SK-N-SH (cell line): ENCODE measurements around the gene CPLX3. TPM values are rescaled to one million over a fixed set of nuclear protein-coding genes. Genes with fewer than 3 reads are reported as not detected.

ENCODE experiments used
- CTCF ChIA-PET: fragments of 300-600, 350-600 bp; formaldehyde crosslinking; extraction: SDS; loops from one replicate; lab custom pipeline; 2021; lab: Yijun Ruan, JAX
- POLR2A ChIA-PET: fragments of 350-600 bp; sonication (Branson Sonifier 250); formaldehyde crosslinking; extraction: SDS; loops from one replicate; lab custom pipeline; 2020; ENCODE audit warnings: antibody characterized with exemption, inconsistent platforms; lab: Yijun Ruan, JAX
- DNase-seq: peaks from one replicate; pipeline ENCODE4 v3.0.0; 2012
- H2AFZ ChIP-seq: fragments of 200-600 bp; sonication (generic); 2 replicates; pipeline ENCODE4 v1.8.1; 2016; ENCODE audit warnings: antibody characterized with exemption, mild to moderate bottlenecking, low read depth
- H3F3A ChIP-seq: fragments of 200-600 bp; sonication (generic); replicated peaks from 2 replicates; pipeline ENCODE3; 2016; ENCODE audit warnings: antibody characterized with exemption, mild to moderate bottlenecking; ENCODE audit not compliant: insufficient read depth
- H3K27ac ChIP-seq, 2 experiments: fragments of 200-500 bp in 1 of 2; fragments of 200-600 bp in 1 of 2; sonication (Bioruptor generic) in 1 of 2; sonication (generic), shearing (Covaris generic) in 1 of 2; 2 replicates each; pipeline versions ENCODE4 v1.5.1 to v1.6.1; 2014 to 2016; ENCODE audit warnings: low read depth in 2 of 2, inconsistent platforms in 1 of 2, low read length in 1 of 2, mild to moderate bottlenecking in 1 of 2, mixed read lengths in 1 of 2
- H3K27me3 ChIP-seq: fragments of 200-600 bp; sonication (generic), shearing (Covaris generic); 2 replicates; pipeline ENCODE4 v1.6.1; 2016; ENCODE audit warnings: mixed run types; ENCODE audit not compliant: insufficient read depth
- H3K36me3 ChIP-seq, 2 experiments: fragments of 200-500 bp in 1 of 2; fragments of 200-600 bp in 1 of 2; sonication (Bioruptor generic) in 1 of 2; sonication (generic) in 1 of 2; replicated peaks in 1 of 2; 2 replicates each; pipeline versions ENCODE3 to v1.5.1; 2014 to 2016; ENCODE audit warnings: low read length in 1 of 2, mild to moderate bottlenecking in 1 of 2; ENCODE audit not compliant: insufficient read depth in 2 of 2, control insufficient read depth in 1 of 2
- H3K4me1 ChIP-seq, 2 experiments: fragments of 200-500 bp in 1 of 2; fragments of 200-600 bp in 1 of 2; sonication (Bioruptor generic) in 1 of 2; sonication (generic), shearing (Covaris generic) in 1 of 2; 2 replicates each; pipeline versions ENCODE4 v1.5.1 to v1.6.1; 2014 to 2016; ENCODE audit warnings: low read depth in 1 of 2, low read length in 1 of 2, mixed run types in 1 of 2; ENCODE audit not compliant: insufficient read depth in 2 of 2, control insufficient read depth in 1 of 2
- H3K4me2 ChIP-seq: fragments of 200-600 bp; sonication (generic), shearing (Covaris generic); 2 replicates; pipeline ENCODE4 v1.6.1; 2017; ENCODE audit warnings: mixed run types
- H3K4me3 ChIP-seq, 2 experiments: fragments of 200-500 bp in 1 of 2; fragments of 200-600 bp in 1 of 2; sonication (Bioruptor generic) in 1 of 2; sonication (generic), shearing (Covaris generic) in 1 of 2; 2 replicates each; pipeline versions ENCODE4 v1.5.1 to v1.8.1; 2014 to 2016; ENCODE audit warnings: low read depth in 2 of 2, inconsistent platforms in 1 of 2, low read length in 1 of 2, mild to moderate bottlenecking in 1 of 2, mixed read lengths in 1 of 2, moderate library complexity in 1 of 2
- H3K79me2 ChIP-seq: fragments of 200-600 bp; sonication (generic); 2 replicates; pipeline ENCODE4 v1.8.1; 2017; ENCODE audit warnings: mild to moderate bottlenecking; ENCODE audit not compliant: insufficient read depth
- H3K9ac ChIP-seq: fragments of 200-600 bp; sonication (generic); 2 replicates; pipeline ENCODE4 v1.6.1; 2017; ENCODE audit warnings: mixed run types
- H3K9me2 ChIP-seq: fragments of 200-600 bp; sonication (generic); 2 replicates; pipeline ENCODE4 v1.6.1; 2017; ENCODE audit warnings: mixed run types
- H3K9me3 ChIP-seq: fragments of 200-600 bp; sonication (generic); 2 replicates; pipeline ENCODE4 v1.6.1; 2017; ENCODE audit warnings: mixed run types, mild to moderate bottlenecking, moderate library complexity
- H4K20me1 ChIP-seq: fragments of 200-600 bp; sonication (generic); 2 replicates; pipeline ENCODE4 v1.6.1; 2017; ENCODE audit warnings: mild to moderate bottlenecking, mixed run types; ENCODE audit not compliant: insufficient read depth
- CHD2 ChIP-seq: fragments of 150-350 bp; IDR thresholded peaks from 2 replicates; pipeline ENCODE4 v1.6.1; 2018; ENCODE audit warnings: low read length; ENCODE audit not compliant: partially characterized antibody
- EZH2phosphoT487 ChIP-seq: fragments of 200-600 bp; sonication (generic); IDR thresholded peaks from 2 replicates; pipeline ENCODE4 v1.6.1; 2017; ENCODE audit warnings: low read depth, mixed run types, mild to moderate bottlenecking, antibody characterized with exemption, moderate library complexity, borderline replicate concordance
- FOSL2 ChIP-seq: IDR thresholded peaks from 2 replicates; pipeline ENCODE4 v1.4.0; 2012; ENCODE audit warnings: low read depth, mild to moderate bottlenecking, moderate library complexity, borderline replicate concordance
- FOXJ3 ChIP-seq: sonication (generic); formaldehyde crosslinking; IDR thresholded peaks from 2 replicates; pipeline ENCODE4 v1.5.1; 2020; ENCODE audit warnings: mild to moderate bottlenecking, missing genetic modification reagents
- FOXM1 ChIP-seq: IDR thresholded peaks from 2 replicates; pipeline ENCODE4 v1.4.0; 2012; ENCODE audit warnings: low read depth, mild to moderate bottlenecking
- GABPA ChIP-seq: IDR thresholded peaks from 2 replicates; pipeline ENCODE4 v1.4.0; 2012; ENCODE audit warnings: low read depth, mild to moderate bottlenecking
- GATA2 ChIP-seq: sonication (generic); formaldehyde crosslinking; IDR thresholded peaks from 2 replicates; pipeline ENCODE4 v1.5.0; 2020; ENCODE audit warnings: mild to moderate bottlenecking, missing genetic modification reagents
- JUND ChIP-seq: IDR thresholded peaks from 2 replicates; pipeline ENCODE4 v1.4.0; 2012
- MAX ChIP-seq: IDR thresholded peaks from 2 replicates; pipeline ENCODE4 v1.4.0; 2012; ENCODE audit warnings: low read depth
- MXI1 ChIP-seq: IDR thresholded peaks from 2 replicates; pipeline ENCODE4 v1.6.1; 2012; ENCODE audit warnings: mild to moderate bottlenecking, low read depth, low read length, improper control_type of control experiment
- NRF1 ChIP-seq: IDR thresholded peaks from 2 replicates; pipeline ENCODE4 v1.6.1; 2012; ENCODE audit warnings: low read depth, mild to moderate bottlenecking, low read length
- POLR2AphosphoS5 ChIP-seq: IDR thresholded peaks from 2 replicates; pipeline ENCODE4 v1.6.1; 2012; ENCODE audit warnings: low read depth, low read length
- RAD21 ChIP-seq: IDR thresholded peaks from 2 replicates; pipeline ENCODE4 v1.6.1; 2012; ENCODE audit warnings: mild to moderate bottlenecking, low read length
- RCOR1 ChIP-seq: fragments of 150-350 bp; IDR thresholded peaks from 2 replicates; pipeline ENCODE4 v1.6.1; 2017; ENCODE audit warnings: antibody characterized with exemption, low read length
- REST ChIP-seq: IDR thresholded peaks from 2 replicates; pipeline ENCODE4 v1.6.1; 2012; ENCODE audit warnings: mild to moderate bottlenecking, low read depth, low read length, moderate library complexity
- RFX5 ChIP-seq: IDR thresholded peaks from 2 replicates; pipeline ENCODE4 v1.6.1; 2012; ENCODE audit warnings: mild to moderate bottlenecking, improper control_type of control experiment, low read length
- SIN3A ChIP-seq: IDR thresholded peaks from 2 replicates; pipeline ENCODE4 v1.6.1; 2012; ENCODE audit warnings: low read depth, mild to moderate bottlenecking, low read length, moderate library complexity, borderline replicate concordance
- SMC3 ChIP-seq: IDR thresholded peaks from 2 replicates; pipeline ENCODE4 v1.6.1; 2012; ENCODE audit warnings: low read depth, low read length, improper control_type of control experiment
- TCF12 ChIP-seq: IDR thresholded peaks from 2 replicates; pipeline ENCODE4 v1.4.0; 2012
- TEAD4 ChIP-seq: IDR thresholded peaks from 2 replicates; pipeline ENCODE4 v1.4.0; 2012; ENCODE audit warnings: mild to moderate bottlenecking, borderline replicate concordance; ENCODE audit not compliant: insufficient read depth
- USF2 ChIP-seq: fragments of 150-350 bp; IDR thresholded peaks from 2 replicates; pipeline ENCODE4 v1.6.1; 2017; ENCODE audit warnings: antibody characterized with exemption, low read length, low read depth, borderline replicate concordance
- WGBS: methylation state at CpG from one replicate; pipeline ENCODE4 v1.1.6; 2017; ENCODE audit warnings: low lambda C conversion rate; 5-methylcytosine and 5-hydroxymethylcytosine counted together
- polyA plus RNA-seq, 3 experiments: library from polyadenylated mRNA; depleted of rRNA; stranded (reverse); fragments of >200 nt; gene quantifications; 2 replicates each; pipeline ENCODE4 v1.2.3, GENCODE V29; 2012
- TF ChIP-seq, protein P1 (sequence below): IDR thresholded peaks from 2 replicates; pipeline ENCODE4 v1.4.0; 2012; ENCODE audit warnings: low read depth, borderline replicate concordance

Gene CPLX3
- polyA plus RNA-seq, 1 of the 3 experiments (the other 2 are of a cell fraction) = not detected

DNA sequence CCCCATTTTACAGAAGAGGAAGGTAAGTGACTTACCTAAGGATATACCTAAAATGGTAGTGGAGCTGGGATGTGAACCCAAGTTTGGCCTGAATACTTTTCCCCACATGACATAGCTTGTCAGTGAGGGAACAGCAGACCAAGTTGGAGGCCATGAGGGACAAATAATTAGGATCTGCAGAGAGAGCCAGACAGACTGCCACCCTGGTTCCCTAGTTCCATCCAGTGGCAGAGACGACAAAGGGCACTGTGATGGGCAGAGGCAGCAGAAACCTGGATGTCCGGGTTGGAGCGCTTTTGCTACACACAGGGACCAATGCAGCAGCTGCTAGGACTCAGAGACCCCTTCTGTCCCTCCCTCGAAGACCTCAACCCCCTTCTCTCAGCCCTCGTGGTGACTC is 1.2 kb downstream of the CPLX3 start:
- H3K9ac ChIP-seq = no peak overlapping the region
- no peak overlapping the region for H3K4me3 ChIP-seq
- H3K36me3 ChIP-seq = no peaks in the 10 kb centered on the region
- peaks cover 24% of the 10 kb centered on the region; the same call in 1 of the 2 replicates for H3K27me3 ChIP-seq
- H3K9me3 ChIP-seq = no peaks in the 10 kb centered on the region
- no peaks in the 10 kb centered on the region for H3K79me2 ChIP-seq
- H2AFZ ChIP-seq = no peak overlapping the region
- no peaks in the 10 kb centered on the region for H3K9me2 ChIP-seq
- peaks cover 0 to 22% of the 10 kb centered on the region in 2 experiments; a peak in 1 of 4 replicates for H3K4me1 ChIP-seq
- H3K27ac ChIP-seq = no peak overlapping the region
- H3K4me2 ChIP-seq = no peak overlapping the region
- H3F3A ChIP-seq = no peaks in the 10 kb centered on the region
- H4K20me1 ChIP-seq = no peaks in the 10 kb centered on the region
- no peak for TF ChIP-seq POLR2AphosphoS5
- TF ChIP-seq JUND = no peak
- TF ChIP-seq SIN3A = no peak
- TF ChIP-seq NRF1 = no peak
- no peak for TF ChIP-seq GABPA
- no peak for TF ChIP-seq GATA2 (CRISPR knock-in tag)
- TF ChIP-seq TEAD4 = no peak
- no peak for TF ChIP-seq CHD2
- no peak for TF ChIP-seq TCF12
- WGBS = 37% methylated on average over 5 of the region's 5 CpGs
- no peak for DNase-seq
- CTCF ChIA-PET = interaction anchor here (0.7 to 10.2 kb wide), 12 partner anchors 9 to 192 kb away, joined by 3 to 82 read pairs (median 6); partner anchors contain the start of gene ULK3
- POLR2A ChIA-PET = no interaction called here

DNA sequence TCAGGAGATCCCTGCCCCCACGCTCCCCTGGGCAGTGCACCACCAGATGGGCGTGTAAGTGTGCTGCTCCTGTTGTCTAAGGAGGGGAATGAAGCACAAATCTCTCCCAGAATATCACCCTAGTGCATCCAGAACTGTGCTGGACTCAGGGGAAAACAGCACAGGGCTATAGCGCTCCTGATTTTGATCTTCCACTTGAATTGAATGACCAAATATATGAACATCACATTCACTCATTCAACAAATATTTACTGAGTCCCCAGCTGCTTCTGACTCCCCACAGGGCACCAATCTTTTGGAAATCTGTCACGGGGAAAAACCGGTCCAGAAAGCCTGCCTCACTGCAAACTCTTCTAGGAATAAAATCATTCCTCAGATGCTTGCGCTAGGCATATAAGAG is 2.4 kb downstream of the CPLX3 start:
- Histone ChIP-seq H3K27ac (no peak overlapping the region), H2AFZ (no peak overlapping the region), H3K9me2 (no peaks in the 10 kb centered on the region), H4K20me1 (no peaks in the 10 kb centered on the region), H3K4me2 (no peak overlapping the region), H3K4me3 (no peak overlapping the region), H3K79me2 (no peaks in the 10 kb centered on the region), H3K9me3 (no peaks in the 10 kb centered on the region), H3K9ac (no peak overlapping the region), H3K27me3 (peaks cover 24% of the 10 kb centered on the region; the same call in 1 of the 2 replicates), H3F3A (no peaks in the 10 kb centered on the region), H3K4me1 (peaks cover 0 to 16% of the 10 kb centered on the region in 2 experiments; a peak in 1 of 4 replicates), H3K36me3 (no peaks in the 10 kb centered on the region)
- ChIA-PET POLR2A (no interaction called here), CTCF (interaction anchor here (0.9 to 10.2 kb wide), 6 partner anchors 14 to 121 kb away, joined by 3 to 82 read pairs (median 8); partner anchors contain the start of genes CSK and ULK3)
- no peak for DNase-seq
- 70% methylated on average over 5 of the region's 6 CpGs for WGBS
- TF ChIP-seq FOSL2 = no peak
- no peak for TF ChIP-seq MXI1
- no peak for TF ChIP-seq REST
- no peak for TF ChIP-seq CHD2
- no peak for TF ChIP-seq RAD21
- no peak for TF ChIP-seq EZH2phosphoT487
- no peak for TF ChIP-seq MAX
- TF ChIP-seq JUND = no peak
- TF ChIP-seq SIN3A = no peak
- no peak for TF ChIP-seq USF2
- TF ChIP-seq FOXJ3 (CRISPR knock-in tag) = no peak
- TF ChIP-seq FOXM1 = no peak
- TF ChIP-seq, protein P1, sequence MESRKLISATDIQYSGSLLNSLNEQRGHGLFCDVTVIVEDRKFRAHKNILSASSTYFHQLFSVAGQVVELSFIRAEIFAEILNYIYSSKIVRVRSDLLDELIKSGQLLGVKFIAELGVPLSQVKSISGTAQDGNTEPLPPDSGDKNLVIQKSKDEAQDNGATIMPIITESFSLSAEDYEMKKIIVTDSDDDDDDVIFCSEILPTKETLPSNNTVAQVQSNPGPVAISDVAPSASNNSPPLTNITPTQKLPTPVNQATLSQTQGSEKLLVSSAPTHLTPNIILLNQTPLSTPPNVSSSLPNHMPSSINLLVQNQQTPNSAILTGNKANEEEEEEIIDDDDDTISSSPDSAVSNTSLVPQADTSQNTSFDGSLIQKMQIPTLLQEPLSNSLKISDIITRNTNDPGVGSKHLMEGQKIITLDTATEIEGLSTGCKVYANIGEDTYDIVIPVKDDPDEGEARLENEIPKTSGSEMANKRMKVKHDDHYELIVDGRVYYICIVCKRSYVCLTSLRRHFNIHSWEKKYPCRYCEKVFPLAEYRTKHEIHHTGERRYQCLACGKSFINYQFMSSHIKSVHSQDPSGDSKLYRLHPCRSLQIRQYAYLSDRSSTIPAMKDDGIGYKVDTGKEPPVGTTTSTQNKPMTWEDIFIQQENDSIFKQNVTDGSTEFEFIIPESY = no peak
- no peak for TF ChIP-seq GABPA
- TF ChIP-seq SMC3 = no peak
- TF ChIP-seq NRF1 = no peak
- no peak for TF ChIP-seq RFX5
- no peak for TF ChIP-seq RCOR1
